ENCODE results near the gene NTRK3. TPM values are rescaled to one million over a fixed set of nuclear protein-coding genes. Genes with fewer than 3 reads are reported as not detected.

NTRK3 gene
- polyA plus RNA-seq, 1 experiment = 0.21 TPM

DNA sequence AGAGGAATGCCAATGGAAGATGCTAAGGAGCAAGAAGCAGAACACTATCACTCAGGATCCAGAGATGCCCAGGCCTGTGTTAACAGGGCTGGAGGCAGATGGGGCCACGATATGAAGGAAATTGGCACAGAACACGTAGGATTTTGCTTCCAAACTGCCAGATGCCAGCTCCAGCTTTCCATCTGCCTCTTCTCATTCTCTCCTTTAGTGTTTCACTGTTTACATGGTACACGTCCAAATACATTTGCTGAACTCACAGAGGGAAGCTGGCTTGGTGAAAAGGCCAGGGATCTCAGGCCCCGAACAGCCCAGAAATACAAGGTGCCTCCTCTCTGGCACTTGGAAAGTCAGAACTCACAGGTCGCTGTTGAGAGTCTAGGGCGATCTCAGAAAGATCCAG, 187.0 kb downstream of the NTRK3 start:
- POLR2A ChIA-PET = no interaction called here
- H3K27me3 ChIP-seq (ENCODE audit: control insufficient read depth, insufficient read depth, low read length) = no peaks in the 10 kb centered on the region
- no peak overlapping the region for H3K4me3 ChIP-seq (ENCODE audit: low read depth, low read length)
- H3K9me3 ChIP-seq (ENCODE audit: control insufficient read depth, insufficient read depth, low read length) = no peaks in the 10 kb centered on the region
- H3K27ac ChIP-seq (ENCODE audit: low read depth, low read length) = no peak overlapping the region
- TF ChIP-seq, protein P1, sequence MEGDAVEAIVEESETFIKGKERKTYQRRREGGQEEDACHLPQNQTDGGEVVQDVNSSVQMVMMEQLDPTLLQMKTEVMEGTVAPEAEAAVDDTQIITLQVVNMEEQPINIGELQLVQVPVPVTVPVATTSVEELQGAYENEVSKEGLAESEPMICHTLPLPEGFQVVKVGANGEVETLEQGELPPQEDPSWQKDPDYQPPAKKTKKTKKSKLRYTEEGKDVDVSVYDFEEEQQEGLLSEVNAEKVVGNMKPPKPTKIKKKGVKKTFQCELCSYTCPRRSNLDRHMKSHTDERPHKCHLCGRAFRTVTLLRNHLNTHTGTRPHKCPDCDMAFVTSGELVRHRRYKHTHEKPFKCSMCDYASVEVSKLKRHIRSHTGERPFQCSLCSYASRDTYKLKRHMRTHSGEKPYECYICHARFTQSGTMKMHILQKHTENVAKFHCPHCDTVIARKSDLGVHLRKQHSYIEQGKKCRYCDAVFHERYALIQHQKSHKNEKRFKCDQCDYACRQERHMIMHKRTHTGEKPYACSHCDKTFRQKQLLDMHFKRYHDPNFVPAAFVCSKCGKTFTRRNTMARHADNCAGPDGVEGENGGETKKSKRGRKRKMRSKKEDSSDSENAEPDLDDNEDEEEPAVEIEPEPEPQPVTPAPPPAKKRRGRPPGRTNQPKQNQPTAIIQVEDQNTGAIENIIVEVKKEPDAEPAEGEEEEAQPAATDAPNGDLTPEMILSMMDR (IDR thresholded peaks at IDR 0.05; ENCODE audit: low read depth, low read length) = no peak
- no peak for DNase-seq (ENCODE audit: low read depth, low spot score)
- CTCF ChIA-PET = no interaction called here

DNA sequence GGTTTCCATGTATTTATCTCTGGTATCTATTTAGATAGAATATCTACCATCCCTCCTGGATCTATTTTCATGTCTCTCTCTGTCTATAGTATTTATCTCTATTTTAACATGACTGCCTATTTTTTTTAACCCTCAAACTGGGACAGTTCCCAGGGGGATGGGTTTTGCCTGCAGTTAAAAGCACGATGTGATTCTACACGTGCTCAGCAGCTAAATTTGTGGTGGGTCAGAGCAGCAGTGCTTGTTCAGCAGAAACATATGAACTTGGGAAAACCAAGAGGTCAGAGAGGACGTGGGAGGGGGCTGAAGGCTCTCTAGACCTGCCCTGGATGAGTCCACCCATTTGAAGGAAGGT, 189.2 kb downstream of the NTRK3 start:
- Histone ChIP-seq H3K27me3 (ENCODE audit: control insufficient read depth, insufficient read depth, low read length) (no peaks in the 10 kb centered on the region), H3K4me3 (ENCODE audit: low read depth, low read length) (no peak overlapping the region), H3K27ac (ENCODE audit: low read depth, low read length) (no peak overlapping the region), H3K9me3 (ENCODE audit: control insufficient read depth, insufficient read depth, low read length) (no peaks in the 10 kb centered on the region)
- TF ChIP-seq, protein P1 (IDR thresholded peaks at IDR 0.05; ENCODE audit: low read depth, low read length) = no peak
- no peak for DNase-seq (ENCODE audit: low read depth, low spot score)
- CTCF ChIA-PET = no interaction called here
- POLR2A ChIA-PET = no interaction called here

DNA sequence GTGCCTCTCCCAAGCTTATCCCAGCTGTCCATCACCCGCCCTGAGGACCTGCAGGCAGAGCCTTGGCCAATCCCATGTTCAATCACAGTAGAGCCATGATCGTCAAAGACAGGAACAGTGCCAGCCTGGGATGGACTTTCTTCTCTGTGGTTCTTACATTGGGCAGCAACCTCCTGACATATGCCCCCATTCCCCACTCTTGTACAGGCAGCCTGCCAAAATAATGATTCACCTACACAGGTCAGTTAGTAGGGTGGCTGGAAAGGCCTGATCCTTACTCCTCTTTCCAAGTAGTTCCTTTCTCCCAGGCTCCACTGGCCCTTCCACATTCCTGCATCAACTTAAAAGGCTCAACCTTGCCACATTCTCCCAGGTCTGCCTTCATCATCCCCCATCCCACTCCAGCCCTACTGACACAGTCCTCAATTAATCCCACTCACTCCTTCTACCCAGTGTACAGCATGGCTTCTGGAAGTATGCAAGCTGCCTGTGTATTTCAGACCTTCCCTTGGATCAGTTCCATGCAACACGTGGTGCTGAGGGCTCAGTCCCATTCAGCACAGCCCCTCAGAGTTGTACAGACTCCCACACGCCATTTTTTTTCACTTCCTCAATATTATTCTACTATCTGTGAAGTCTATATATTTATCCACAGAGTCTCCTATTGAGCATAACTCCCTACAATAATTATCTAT, 189.8 kb downstream of the NTRK3 start:
- CTCF ChIA-PET = no interaction called here
- Histone ChIP-seq H3K27me3 (ENCODE audit: control insufficient read depth, insufficient read depth, low read length) (no peaks in the 10 kb centered on the region), H3K4me3 (ENCODE audit: low read depth, low read length) (no peak overlapping the region), H3K9me3 (ENCODE audit: control insufficient read depth, insufficient read depth, low read length) (no peaks in the 10 kb centered on the region), H3K27ac (ENCODE audit: low read depth, low read length) (no peak overlapping the region)
- TF ChIP-seq, protein P1 (IDR thresholded peaks at IDR 0.05; ENCODE audit: low read depth, low read length) = no peak
- no peak for DNase-seq (ENCODE audit: low read depth, low spot score)
- POLR2A ChIA-PET = no interaction called here

DNA sequence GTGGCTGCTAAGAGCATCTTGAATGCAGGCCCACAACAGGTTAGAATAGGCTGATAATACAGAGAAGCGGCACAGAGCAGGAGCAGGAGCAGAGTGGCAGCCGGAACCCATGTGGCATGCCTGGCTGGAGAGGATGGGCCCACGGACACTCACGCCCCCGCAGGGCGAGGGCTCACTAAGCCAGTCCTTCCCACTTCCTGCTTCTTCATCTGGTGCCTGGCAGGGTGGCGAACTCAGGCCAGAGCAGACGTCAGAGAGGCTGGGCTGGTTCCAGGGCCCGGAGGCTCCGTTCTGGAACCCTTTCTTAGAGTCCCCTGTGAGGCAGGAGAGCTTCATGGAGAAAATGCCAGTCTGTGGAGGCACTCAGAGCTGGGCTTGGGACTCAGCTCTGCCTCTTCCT, 195.1 kb downstream of the NTRK3 start:
- ChIA-PET POLR2A (no interaction called here), CTCF (no interaction called here)
- TF ChIP-seq, protein P1 (IDR thresholded peaks at IDR 0.05; ENCODE audit: low read depth, low read length) = no peak
- H3K27ac ChIP-seq (ENCODE audit: low read depth, low read length) = no peak overlapping the region
- DNase-seq (ENCODE audit: low read depth, low spot score) = no peak
- H3K9me3 ChIP-seq (ENCODE audit: control insufficient read depth, insufficient read depth, low read length) = peaks cover 12% of the 10 kb centered on the region
- no peaks in the 10 kb centered on the region for H3K27me3 ChIP-seq (ENCODE audit: control insufficient read depth, insufficient read depth, low read length)
- H3K4me3 ChIP-seq (ENCODE audit: low read depth, low read length) = no peak overlapping the region

DNA sequence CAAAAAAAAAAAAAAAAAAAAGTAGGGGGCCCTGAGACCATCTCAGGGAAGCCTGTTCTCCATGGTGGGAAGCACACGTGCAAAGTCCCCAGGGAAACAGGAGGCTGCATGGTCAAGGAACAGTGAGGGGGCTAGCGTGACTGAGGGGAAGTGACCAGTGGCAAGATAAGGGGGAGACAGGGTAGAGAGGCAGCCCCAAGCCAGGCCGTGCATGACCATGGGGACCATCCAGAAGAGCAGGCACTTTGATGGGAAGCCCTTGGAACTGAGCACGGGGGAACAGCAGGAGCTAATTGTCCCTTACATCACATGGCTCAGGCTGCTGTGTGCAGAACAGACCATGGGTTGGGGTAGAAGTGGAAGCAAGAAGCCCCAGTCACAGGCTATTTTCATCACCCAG, 196.2 kb downstream of the NTRK3 start:
- TF ChIP-seq, protein P1 (IDR thresholded peaks at IDR 0.05; ENCODE audit: low read depth, low read length) = no peak
- DNase-seq (ENCODE audit: low read depth, low spot score) = no peak
- CTCF ChIA-PET = interaction anchor here (0.7 kb wide), 1 partner anchor 494 kb away, joined by 6 read pairs; no protein-coding TSS in a partner anchor

More for the DNA sequence above, 196.2 kb downstream of the NTRK3 start:
- Histone ChIP-seq H3K9me3 (ENCODE audit: control insufficient read depth, insufficient read depth, low read length) (peaks cover 12% of the 10 kb centered on the region), H3K27ac (ENCODE audit: low read depth, low read length) (no peak overlapping the region), H3K4me3 (ENCODE audit: low read depth, low read length) (no peak overlapping the region), H3K27me3 (ENCODE audit: control insufficient read depth, insufficient read depth, low read length) (no peaks in the 10 kb centered on the region)
- POLR2A ChIA-PET = no interaction called here

All from AG04450 (cell line).